ENCODE measurements around the gene MTMR2.

DNA sequence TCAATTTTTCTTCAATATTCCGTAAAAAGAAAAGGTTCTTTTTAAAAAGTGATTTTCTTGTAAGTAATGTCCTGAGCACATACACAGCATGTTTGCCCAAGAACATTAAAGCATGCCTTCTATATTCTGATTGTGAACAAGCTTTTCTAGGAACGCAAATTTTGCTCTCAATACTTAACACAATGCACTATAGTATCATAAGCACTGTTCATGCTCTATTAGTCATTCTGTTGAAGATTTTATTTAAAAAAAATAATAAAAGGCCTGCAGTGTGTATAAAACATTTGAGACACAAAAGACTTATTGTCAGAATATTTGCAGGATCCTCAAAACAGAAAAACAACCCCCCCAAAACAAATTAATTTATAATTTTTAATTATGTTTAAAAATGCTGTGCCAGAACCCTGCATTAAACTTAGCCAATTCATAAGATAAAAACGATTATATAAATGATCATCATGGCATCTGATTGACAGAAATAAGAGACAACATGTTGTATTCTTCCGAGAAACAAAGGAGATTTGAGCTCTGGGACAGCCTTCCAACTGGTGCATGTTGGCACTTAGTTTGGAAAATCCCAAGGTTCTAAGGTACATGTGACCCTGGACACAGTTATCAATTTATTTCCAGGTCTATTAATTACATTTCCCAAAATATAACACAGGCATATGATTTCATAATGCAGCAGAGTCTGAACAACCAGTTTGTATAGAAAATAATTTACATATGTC, 13.1 kb downstream of the MTMR2 start:
- TF ChIP-seq, protein P1, sequence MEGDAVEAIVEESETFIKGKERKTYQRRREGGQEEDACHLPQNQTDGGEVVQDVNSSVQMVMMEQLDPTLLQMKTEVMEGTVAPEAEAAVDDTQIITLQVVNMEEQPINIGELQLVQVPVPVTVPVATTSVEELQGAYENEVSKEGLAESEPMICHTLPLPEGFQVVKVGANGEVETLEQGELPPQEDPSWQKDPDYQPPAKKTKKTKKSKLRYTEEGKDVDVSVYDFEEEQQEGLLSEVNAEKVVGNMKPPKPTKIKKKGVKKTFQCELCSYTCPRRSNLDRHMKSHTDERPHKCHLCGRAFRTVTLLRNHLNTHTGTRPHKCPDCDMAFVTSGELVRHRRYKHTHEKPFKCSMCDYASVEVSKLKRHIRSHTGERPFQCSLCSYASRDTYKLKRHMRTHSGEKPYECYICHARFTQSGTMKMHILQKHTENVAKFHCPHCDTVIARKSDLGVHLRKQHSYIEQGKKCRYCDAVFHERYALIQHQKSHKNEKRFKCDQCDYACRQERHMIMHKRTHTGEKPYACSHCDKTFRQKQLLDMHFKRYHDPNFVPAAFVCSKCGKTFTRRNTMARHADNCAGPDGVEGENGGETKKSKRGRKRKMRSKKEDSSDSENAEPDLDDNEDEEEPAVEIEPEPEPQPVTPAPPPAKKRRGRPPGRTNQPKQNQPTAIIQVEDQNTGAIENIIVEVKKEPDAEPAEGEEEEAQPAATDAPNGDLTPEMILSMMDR (IDR thresholded peaks at IDR 0.05; ENCODE audit: poor library complexity, severe bottlenecking) = no peak
- TF ChIP-seq EZH2 (IDR thresholded peaks at IDR 0.05; ENCODE audit: borderline replicate concordance, insufficient read depth, low read length, poor library complexity, severe bottlenecking) (no peak), EP300 (conservative IDR thresholded peaks at IDR 0.05; ENCODE audit: poor library complexity, severe bottlenecking) (no peak), MXI1 (conservative IDR thresholded peaks at IDR 0.05; ENCODE audit: poor library complexity, severe bottlenecking) (no peak), POLR2AphosphoS5 (IDR thresholded peaks at IDR 0.05) (no peak), TAF1 (IDR thresholded peaks at IDR 0.05; ENCODE audit: low read depth) (no peak), RAD21 (conservative IDR thresholded peaks at IDR 0.05) (no peak)
- TF ChIP-seq, protein P2, sequence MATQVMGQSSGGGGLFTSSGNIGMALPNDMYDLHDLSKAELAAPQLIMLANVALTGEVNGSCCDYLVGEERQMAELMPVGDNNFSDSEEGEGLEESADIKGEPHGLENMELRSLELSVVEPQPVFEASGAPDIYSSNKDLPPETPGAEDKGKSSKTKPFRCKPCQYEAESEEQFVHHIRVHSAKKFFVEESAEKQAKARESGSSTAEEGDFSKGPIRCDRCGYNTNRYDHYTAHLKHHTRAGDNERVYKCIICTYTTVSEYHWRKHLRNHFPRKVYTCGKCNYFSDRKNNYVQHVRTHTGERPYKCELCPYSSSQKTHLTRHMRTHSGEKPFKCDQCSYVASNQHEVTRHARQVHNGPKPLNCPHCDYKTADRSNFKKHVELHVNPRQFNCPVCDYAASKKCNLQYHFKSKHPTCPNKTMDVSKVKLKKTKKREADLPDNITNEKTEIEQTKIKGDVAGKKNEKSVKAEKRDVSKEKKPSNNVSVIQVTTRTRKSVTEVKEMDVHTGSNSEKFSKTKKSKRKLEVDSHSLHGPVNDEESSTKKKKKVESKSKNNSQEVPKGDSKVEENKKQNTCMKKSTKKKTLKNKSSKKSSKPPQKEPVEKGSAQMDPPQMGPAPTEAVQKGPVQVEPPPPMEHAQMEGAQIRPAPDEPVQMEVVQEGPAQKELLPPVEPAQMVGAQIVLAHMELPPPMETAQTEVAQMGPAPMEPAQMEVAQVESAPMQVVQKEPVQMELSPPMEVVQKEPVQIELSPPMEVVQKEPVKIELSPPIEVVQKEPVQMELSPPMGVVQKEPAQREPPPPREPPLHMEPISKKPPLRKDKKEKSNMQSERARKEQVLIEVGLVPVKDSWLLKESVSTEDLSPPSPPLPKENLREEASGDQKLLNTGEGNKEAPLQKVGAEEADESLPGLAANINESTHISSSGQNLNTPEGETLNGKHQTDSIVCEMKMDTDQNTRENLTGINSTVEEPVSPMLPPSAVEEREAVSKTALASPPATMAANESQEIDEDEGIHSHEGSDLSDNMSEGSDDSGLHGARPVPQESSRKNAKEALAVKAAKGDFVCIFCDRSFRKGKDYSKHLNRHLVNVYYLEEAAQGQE (IDR thresholded peaks at IDR 0.05; ENCODE audit: borderline replicate concordance) = no peak
